Kidney (tissue), 14 donors: Measurements from ENCODE around the gene PROB1. TPM values are rescaled to one million over a fixed set of nuclear protein-coding genes. Genes with fewer than 3 reads are reported as not detected.

ENCODE experiments used
- DNase-seq, 5 donors: peaks; one replicate each; pipeline ENCODE4 v3.0.0-alpha.2; 2013 to 2020
- FAIRE-seq: peaks from 2 replicates; lab custom pipeline; 2012; peaks lifted over from hg19 to GRCh38; lab: Jason Lieb, UNC
- H3K27ac ChIP-seq, 2 donors: one replicate each; pipeline ENCODE4 v1.7.0; 2013; ENCODE audit warnings: low read depth in 2 of 2, low read length in 2 of 2, inconsistent platforms in 1 of 2
- H3K27me3 ChIP-seq: one replicate; pipeline ENCODE4 v1.7.1; 2013; ENCODE audit warnings: low read length, inconsistent platforms; ENCODE audit not compliant: control insufficient read depth, insufficient read depth
- H3K36me3 ChIP-seq, 3 donors: one replicate each; pipeline versions ENCODE4 v1.7.0 to v1.7.1; 2013; ENCODE audit warnings: low read length in 3 of 3, control low read depth in 1 of 3, inconsistent platforms in 1 of 3; ENCODE audit not compliant: insufficient read depth in 3 of 3, control insufficient read depth in 2 of 3
- H3K4me1 ChIP-seq, 3 donors: one replicate each; pipeline versions ENCODE4 v1.7.0 to v1.7.1; 2013; ENCODE audit warnings: low read length in 3 of 3, inconsistent platforms in 1 of 3, low read depth in 1 of 3; ENCODE audit not compliant: control insufficient read depth in 2 of 3, insufficient read depth in 2 of 3
- H3K4me3 ChIP-seq, 3 donors: one replicate each; pipeline versions ENCODE4 v1.7.0 to v1.8.1; 2013; ENCODE audit warnings: low read length in 3 of 3, control low read depth in 1 of 3, inconsistent platforms in 1 of 3
- H3K9ac ChIP-seq, 3 donors: one replicate each; pipeline versions ENCODE4 v1.7.0 to v1.7.1; 2013; ENCODE audit warnings: low read length in 3 of 3, control low read depth in 1 of 3, inconsistent platforms in 1 of 3
- H3K9me3 ChIP-seq, 3 donors: one replicate each; pipeline versions ENCODE4 v1.7.0 to v1.7.1; 2013; ENCODE audit warnings: low read length in 3 of 3, control low read depth in 1 of 3, inconsistent platforms in 1 of 3; ENCODE audit not compliant: control insufficient read depth in 2 of 3, insufficient read depth in 1 of 3
- intact Hi-C: fragments of 100-400 bp; cut with DNase I; formaldehyde crosslinking; loops from one replicate; pipeline ENCODE4 v1.11.1; 2022
- polyA plus RNA-seq: library from polyadenylated mRNA; stranded (reverse); fragments of 350-450 nt; fragmentation: Illumina TruSeq; extraction: RNeasy Lipid Tissue Mini Kit (QIAGEN cat#74804); gene quantifications from one replicate; pipeline ENCODE4 v1.2.3, GENCODE V29; 2014; ENCODE audit warnings: low read depth, low replicate concordance; ENCODE audit not compliant: insufficient read depth
- total RNA-seq: library from RNA; stranded (reverse); fragmentation: NEBNext Ultra II Directional; extraction: Animal tissue kit (Norgen Biotek cat#: 25700); gene quantifications from one replicate; pipeline ENCODE4 v1.2.1, GENCODE V29; 2021
- TF ChIP-seq, protein P1 (sequence below): IDR thresholded peaks from 3 replicates; pipeline ENCODE4 v1.5.1; 2012; ENCODE audit warnings: mild to moderate bottlenecking, moderate library complexity, borderline replicate concordance; ENCODE audit not compliant: insufficient read depth; ENCODE audit errors: extremely low read depth
- donor health status: control.
- donor health status: control.
- donor health status: control.
- donor health status: control.
- donor health status: control.
- donor health status: DM: yes; HTN: yes; CAD: no.
- donor health status: Normal renal cell carcinoma (clear cell type).

The PROB1 gene
- total and polyA plus RNA-seq, 2 donors from 2014 or later = 1.5 to 3.8 TPM

DNA sequence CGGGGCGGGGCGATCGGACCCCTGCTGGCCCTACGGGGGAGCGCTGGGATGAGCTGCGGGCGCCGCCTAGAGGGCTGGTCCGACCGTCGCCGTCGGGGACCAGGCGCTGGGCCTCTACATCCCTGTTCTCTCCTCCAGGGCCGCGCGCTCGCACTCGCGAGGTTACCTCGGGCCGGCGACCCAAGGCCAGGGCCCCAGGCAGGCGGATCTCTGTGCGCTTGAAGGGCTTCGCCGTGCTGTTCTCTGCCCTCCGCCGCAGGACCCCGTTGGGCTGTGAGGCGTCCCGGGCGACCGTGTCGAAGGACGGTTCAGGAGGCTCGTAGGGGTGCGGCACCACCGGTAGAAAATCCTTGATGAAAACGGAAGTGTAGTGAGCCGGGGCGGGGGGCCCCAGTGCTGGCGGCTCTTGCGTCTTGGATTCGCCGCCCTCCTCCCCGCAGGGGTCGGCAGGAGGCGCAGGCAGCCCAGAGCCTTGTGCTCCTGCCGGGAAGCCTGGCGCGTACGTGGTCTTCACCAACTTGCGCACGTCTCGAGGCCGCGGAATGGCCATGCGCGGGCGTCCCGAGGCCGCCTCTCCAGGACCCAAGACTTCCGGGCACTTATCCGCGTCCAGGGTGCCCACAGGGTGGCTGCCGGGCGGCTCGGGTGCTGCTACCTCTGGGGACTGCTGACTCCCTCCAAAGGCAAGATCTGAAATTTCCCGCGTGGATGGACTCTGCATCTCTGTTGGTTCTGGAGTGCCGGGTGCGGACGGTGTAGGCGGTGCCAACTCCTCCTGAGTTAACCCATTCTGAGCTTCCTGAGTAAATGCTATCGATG is 2.0 kb downstream of the PROB1 start:
- Histone ChIP-seq H3K36me3 (no peaks in the 10 kb centered on the region), H3K4me1 (peaks cover 0 to 16% (median 3%) of the 10 kb centered on the region in 3 donors), H3K4me3 (peak overlapping the region in 2 of 3 donors; percentile 42 to 59), H3K9me3 (no peaks in the 10 kb centered on the region), H3K27me3 (peaks cover 8% of the 10 kb centered on the region), H3K27ac (no peak overlapping the region), H3K9ac (peak overlapping the region in 1 of 3 donors; percentile 65)
- TF ChIP-seq, protein P1, sequence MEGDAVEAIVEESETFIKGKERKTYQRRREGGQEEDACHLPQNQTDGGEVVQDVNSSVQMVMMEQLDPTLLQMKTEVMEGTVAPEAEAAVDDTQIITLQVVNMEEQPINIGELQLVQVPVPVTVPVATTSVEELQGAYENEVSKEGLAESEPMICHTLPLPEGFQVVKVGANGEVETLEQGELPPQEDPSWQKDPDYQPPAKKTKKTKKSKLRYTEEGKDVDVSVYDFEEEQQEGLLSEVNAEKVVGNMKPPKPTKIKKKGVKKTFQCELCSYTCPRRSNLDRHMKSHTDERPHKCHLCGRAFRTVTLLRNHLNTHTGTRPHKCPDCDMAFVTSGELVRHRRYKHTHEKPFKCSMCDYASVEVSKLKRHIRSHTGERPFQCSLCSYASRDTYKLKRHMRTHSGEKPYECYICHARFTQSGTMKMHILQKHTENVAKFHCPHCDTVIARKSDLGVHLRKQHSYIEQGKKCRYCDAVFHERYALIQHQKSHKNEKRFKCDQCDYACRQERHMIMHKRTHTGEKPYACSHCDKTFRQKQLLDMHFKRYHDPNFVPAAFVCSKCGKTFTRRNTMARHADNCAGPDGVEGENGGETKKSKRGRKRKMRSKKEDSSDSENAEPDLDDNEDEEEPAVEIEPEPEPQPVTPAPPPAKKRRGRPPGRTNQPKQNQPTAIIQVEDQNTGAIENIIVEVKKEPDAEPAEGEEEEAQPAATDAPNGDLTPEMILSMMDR = peak; percentile 39
- DNase-seq (peak; percentile 73 to 88 (median 82)), FAIRE-seq (no peak)
- intact Hi-C loops = no loop called here

- no peaks in the 10 kb centered on the region for H3K36me3 ChIP-seq
- DNase-seq (no peak), FAIRE-seq (no peak)
- TF ChIP-seq, protein P1 = no peak
- no peak overlapping the region for H3K9ac ChIP-seq
- H3K4me1 ChIP-seq = peaks cover 0 to 18% (median 3%) of the 10 kb centered on the region in 3 donors
- H3K4me3 ChIP-seq = no peak overlapping the region
- intact Hi-C loops = no loop called here
- H3K27me3 ChIP-seq = peaks cover 8% of the 10 kb centered on the region
- H3K9me3 ChIP-seq = no peaks in the 10 kb centered on the region
- no peak overlapping the region for H3K27ac ChIP-seq
These were observed 2.6 kb downstream of the PROB1 start for GRCh38 chr5:139392324-139392677.

- intact Hi-C loops = no loop called here
- Histone ChIP-seq H3K9me3 (no peaks in the 10 kb centered on the region), H3K4me1 (peaks cover 0 to 18% (median 3%) of the 10 kb centered on the region in 3 donors), H3K4me3 (no peak overlapping the region), H3K36me3 (no peaks in the 10 kb centered on the region), H3K27ac (no peak overlapping the region), H3K9ac (no peak overlapping the region), H3K27me3 (peaks cover 8% of the 10 kb centered on the region)
- FAIRE-seq = no peak
- no peak for DNase-seq
- TF ChIP-seq, protein P1 = no peak
These were observed 3.2 kb downstream of the PROB1 start for GRCh38 chr5:139391570-139392323.
